Common myeloid progenitor, CD34-positive (primary cell): Measurements from ENCODE around the gene USP47.

Source experiments
- CTCF ChIA-PET: fragments of 350-600 bp; sonication (Branson Sonifier 250); formaldehyde crosslinking; loops from one replicate; lab custom pipeline; 2021; ENCODE audit warnings: antibody characterized with exemption; lab: Charles Lee
- POLR2A ChIA-PET: fragments of 350-600 bp; sonication (Branson Sonifier 250); formaldehyde crosslinking; loops from one replicate; lab custom pipeline; 2021; ENCODE audit warnings: antibody characterized with exemption; lab: Charles Lee
- DNase-seq, 3 donors: peaks; one replicate each; pipeline versions ENCODE4 v3.0.0 to v3.0.0-alpha.2; 2013
- H3K27ac ChIP-seq, 2 experiments: 1 replicate in 1 of 2; 2 replicates in 1 of 2; pipeline ENCODE4 v1.7.0; 2013; ENCODE audit warnings: inconsistent platforms in 2 of 2, low read length in 2 of 2, mild to moderate bottlenecking in 2 of 2, low read depth in 1 of 2, moderate library complexity in 1 of 2; ENCODE audit not compliant: severe bottlenecking in 2 of 2, insufficient read depth in 1 of 2, poor library complexity in 1 of 2
- H3K27me3 ChIP-seq, 5 experiments: replicated peaks in 2 of 5; 1 replicate in 3 of 5; 2 replicates in 2 of 5; pipeline versions ENCODE4 v1.6.1 to v1.7.0; 2013; ENCODE audit warnings: low read length in 4 of 5, mild to moderate bottlenecking in 2 of 5, moderate library complexity in 2 of 5, inconsistent platforms in 1 of 5; ENCODE audit not compliant: insufficient read depth in 5 of 5, control insufficient read depth in 4 of 5
- H3K36me3 ChIP-seq, 4 experiments: 1 replicate in 2 of 4; 2 replicates in 2 of 4; pipeline versions ENCODE4 v1.6.1 to v1.7.0; 2013; ENCODE audit warnings: low read length in 3 of 4, control low read depth in 1 of 4, mild to moderate bottlenecking in 1 of 4; ENCODE audit not compliant: control insufficient read depth in 4 of 4, insufficient read depth in 4 of 4
- H3K4me1 ChIP-seq, 4 experiments: 1 replicate in 3 of 4; 2 replicates in 1 of 4; pipeline versions ENCODE4 v1.6.1 to v1.7.1; 2013; ENCODE audit warnings: low read length in 3 of 4, mild to moderate bottlenecking in 3 of 4, control low read depth in 1 of 4, inconsistent platforms in 1 of 4, moderate library complexity in 1 of 4; ENCODE audit not compliant: control insufficient read depth in 4 of 4, insufficient read depth in 4 of 4; ENCODE audit errors: control extremely low read depth in 1 of 4
- H3K4me3 ChIP-seq, 7 experiments: 1 replicate in 4 of 7; 2 replicates in 3 of 7; pipeline versions ENCODE4 v1.5.1 to v1.7.0; 2013; ENCODE audit warnings: mild to moderate bottlenecking in 7 of 7, low read length in 6 of 7, moderate library complexity in 6 of 7, inconsistent platforms in 2 of 7, low read depth in 2 of 7, control low read depth in 1 of 7; ENCODE audit not compliant: insufficient read depth in 4 of 7, control insufficient read depth in 1 of 7; ENCODE audit errors: extremely low read depth in 1 of 7
- H3K9me3 ChIP-seq, 5 experiments: 1 replicate in 4 of 5; 2 replicates in 1 of 5; pipeline versions ENCODE4 v1.6.1 to v1.7.1; 2013; ENCODE audit warnings: low read length in 4 of 5, mild to moderate bottlenecking in 2 of 5, inconsistent platforms in 1 of 5, low read depth in 1 of 5, moderate library complexity in 1 of 5; ENCODE audit not compliant: control insufficient read depth in 4 of 5, insufficient read depth in 2 of 5; ENCODE audit errors: control extremely low read depth in 1 of 5
- WGBS: methylation state at CpG from one replicate; pipeline ENCODE4 v1.1.5; 2013; ENCODE audit not compliant: insufficient coverage; 5-methylcytosine and 5-hydroxymethylcytosine counted together

Gene USP47

DNA sequence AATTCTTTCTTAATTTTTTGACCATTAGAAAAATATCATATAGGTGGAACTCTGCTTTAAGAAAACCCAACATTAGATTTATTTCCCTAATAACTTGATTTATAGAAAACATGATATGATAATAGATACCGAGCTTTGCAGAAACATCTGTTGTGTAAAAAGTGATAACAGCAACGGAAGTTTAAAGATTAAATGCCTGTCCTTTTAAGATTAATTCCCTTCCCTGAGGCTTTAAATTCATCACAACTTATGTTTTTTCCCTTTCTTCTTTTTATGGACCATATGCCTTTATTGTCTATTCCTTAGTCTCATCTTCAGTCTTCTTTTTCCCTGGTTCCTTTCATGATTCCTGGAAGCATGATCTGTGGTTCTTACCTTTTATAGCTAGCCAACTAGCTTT, 1.9 kb downstream of the USP47 start:
- WGBS, result no CpG with 5 or more reads among the region's 2 CpGs
- no peaks in the 10 kb centered on the region for H3K9me3 ChIP-seq
- CTCF ChIA-PET, result interaction anchor here (0.6 to 1.6 kb wide), 7 partner anchors 8 to 36 kb away, joined by 3 to 5 read pairs (median 3); no protein-coding TSS in a partner anchor

GRCh38 chr11:11844272-11844671, 2.5 kb downstream of the USP47 start:
- Histone ChIP-seq H3K27me3 (no peaks in the 10 kb centered on the region), H3K36me3 (no peaks in the 10 kb centered on the region), H3K27ac (peak overlapping the region in 1 of 2 experiments; percentile 99), H3K4me3 (peak overlapping the region in 4 of 7 experiments; percentile 83 to 95 (median 92)), H3K4me1 (peaks cover 23 to 48% (median 37%) of the 10 kb centered on the region in 4 experiments), H3K9me3 (no peaks in the 10 kb centered on the region)
- no peak for DNase-seq
- POLR2A ChIA-PET, result no interaction called here
- no CpG with 5 or more reads among the region's 1 CpG for WGBS
- CTCF ChIA-PET, result interaction anchor here (0.7 kb wide), 1 partner anchor 10 kb away, joined by 3 read pairs; no protein-coding TSS in a partner anchor

More for the DNA sequence above, 1.9 kb downstream of the USP47 start:
- Histone ChIP-seq H3K36me3 (no peaks in the 10 kb centered on the region), H3K27ac (peak overlapping the region; percentile 97 to 99), H3K4me1 (peaks cover 23 to 45% (median 34%) of the 10 kb centered on the region in 4 experiments), H3K4me3 (peak overlapping the region in 6 of 7 experiments; percentile 83 to 96 (median 92)), H3K27me3 (no peaks in the 10 kb centered on the region)
- POLR2A ChIA-PET, result interaction anchor here (1.0 kb wide), 1 partner anchor 13 kb away, joined by 5 read pairs; no protein-coding TSS in a partner anchor
- DNase-seq, result peak in 1 of 3 donors; percentile 22

GRCh38 chr11:11845071-11845470, 3.3 kb downstream of the USP47 start:
- no peaks in the 10 kb centered on the region for H3K9me3 ChIP-seq
- peaks cover 24 to 50% (median 42%) of the 10 kb centered on the region in 4 experiments for H3K4me1 ChIP-seq
- POLR2A ChIA-PET, result no interaction called here
- peak overlapping the region in 1 of 2 experiments; percentile 99 for H3K27ac ChIP-seq
- no peaks in the 10 kb centered on the region for H3K27me3 ChIP-seq
- CTCF ChIA-PET, result interaction anchor here (1.0 kb wide), 1 partner anchor 25 kb away, joined by 3 read pairs; no protein-coding TSS in a partner anchor
- peak overlapping the region in 2 of 7 experiments; percentile 22 to 37 for H3K4me3 ChIP-seq
- no peaks in the 10 kb centered on the region for H3K36me3 ChIP-seq
- peak in 1 of 3 donors; percentile 18 for DNase-seq

- WGBS, result no CpG with 5 or more reads among the region's 1 CpG
- no peak for DNase-seq
- POLR2A ChIA-PET, result no interaction called here
- Histone ChIP-seq H3K36me3 (no peaks in the 10 kb centered on the region), H3K4me3 (peak overlapping the region in 1 of 7 experiments; percentile 37), H3K27me3 (no peaks in the 10 kb centered on the region), H3K9me3 (no peaks in the 10 kb centered on the region), H3K4me1 (peaks cover 24 to 50% (median 42%) of the 10 kb centered on the region in 4 experiments), H3K27ac (peak overlapping the region in 1 of 2 experiments; percentile 99)
- CTCF ChIA-PET, result interaction anchor here (1.0 kb wide), 1 partner anchor 25 kb away, joined by 3 read pairs; no protein-coding TSS in a partner anchor
Measured at GRCh38 chr11:11845551-11845950, 3.8 kb downstream of the USP47 start.

DNA sequence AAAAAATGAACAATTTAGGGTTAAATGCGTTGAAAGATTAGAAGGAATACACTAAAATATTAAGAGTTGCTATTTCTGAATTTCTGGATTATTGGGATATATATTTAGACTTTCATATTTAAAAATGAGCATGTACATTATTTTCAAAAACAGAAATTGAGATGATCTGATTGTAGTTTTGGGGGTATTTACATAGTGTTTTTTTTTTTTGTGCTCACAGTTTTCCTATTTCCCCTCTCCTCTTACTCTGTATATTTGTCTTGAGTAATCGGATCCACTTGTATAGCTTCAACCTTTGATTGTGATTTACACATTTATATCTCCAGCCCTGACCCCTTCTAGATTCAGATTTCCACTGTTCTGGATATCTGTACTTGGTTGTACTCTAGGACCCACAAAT, 5.3 kb downstream of the USP47 start:
- POLR2A ChIA-PET, result no interaction called here
- peaks cover 24 to 42% (median 35%) of the 10 kb centered on the region in 4 experiments for H3K4me1 ChIP-seq
- WGBS, result no CpG with 5 or more reads among the region's 2 CpGs

GRCh38 chr11:11848891-11849746, 7.3 kb downstream of the USP47 start:
- no peaks in the 10 kb centered on the region for H3K9me3 ChIP-seq
- 69% methylated on average over 4 of the region's 7 CpGs for WGBS
- DNase-seq, result peak; percentile 83 to 87 (median 84)
- no peak overlapping the region for H3K4me3 ChIP-seq
- H3K27me3 ChIP-seq, result no peaks in the 10 kb centered on the region
- no peak overlapping the region for H3K27ac ChIP-seq
- ChIA-PET POLR2A (interaction anchor here (0.6 kb wide), 1 partner anchor 585 kb away, joined by 3 read pairs; no protein-coding TSS in a partner anchor), CTCF (interaction anchor here (0.7 to 2.9 kb wide), 17 partner anchors 11 to 61 kb away, joined by 3 to 12 read pairs (median 6); no protein-coding TSS in a partner anchor)
- peaks cover 14 to 31% (median 25%) of the 10 kb centered on the region in 4 experiments for H3K4me1 ChIP-seq
- no peaks in the 10 kb centered on the region for H3K36me3 ChIP-seq

More for the DNA sequence above, 5.3 kb downstream of the USP47 start:
- H3K4me3 ChIP-seq, result no peak overlapping the region
- H3K9me3 ChIP-seq, result no peaks in the 10 kb centered on the region
- CTCF ChIA-PET, result interaction anchor here (1.3 kb wide), 1 partner anchor 48 kb away, joined by 4 read pairs; no protein-coding TSS in a partner anchor
- no peaks in the 10 kb centered on the region for H3K36me3 ChIP-seq
- no peak for DNase-seq
- no peak overlapping the region for H3K27ac ChIP-seq
- H3K27me3 ChIP-seq, result no peaks in the 10 kb centered on the region
